Pons (tissue), 1 donor: ENCODE data around the gene KRT73.
A peak's percentile ranks its signal among the peaks of the same experiment; 100 is the strongest.

Experiments
- DNase-seq: peaks from one replicate; pipeline ENCODE4 v3.0.0-alpha.2; 2016; ENCODE audit warnings: low spot score

The KRT73 gene

DNA sequence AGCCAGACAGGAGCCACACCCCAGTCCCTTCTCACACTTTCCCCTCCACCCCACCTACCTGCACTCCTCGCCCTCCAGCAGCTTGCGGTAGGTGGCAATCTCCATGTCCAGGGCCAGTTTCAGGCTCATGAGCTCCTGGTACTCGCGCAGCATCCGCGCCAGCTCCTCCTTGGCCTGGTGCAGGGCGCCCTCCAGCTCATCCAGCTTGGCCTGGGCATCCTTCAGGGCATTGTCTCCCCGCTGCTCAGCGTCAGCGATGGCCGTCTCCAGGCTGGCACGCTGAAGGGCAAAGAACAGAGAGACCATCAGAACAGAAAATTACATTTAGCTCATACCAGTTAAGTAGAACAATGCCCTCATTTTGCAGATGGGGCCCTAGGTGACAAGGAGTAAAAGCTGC lies 50.2 kb downstream of the KRT73 start:
- peak; percentile 15 for DNase-seq

DNA sequence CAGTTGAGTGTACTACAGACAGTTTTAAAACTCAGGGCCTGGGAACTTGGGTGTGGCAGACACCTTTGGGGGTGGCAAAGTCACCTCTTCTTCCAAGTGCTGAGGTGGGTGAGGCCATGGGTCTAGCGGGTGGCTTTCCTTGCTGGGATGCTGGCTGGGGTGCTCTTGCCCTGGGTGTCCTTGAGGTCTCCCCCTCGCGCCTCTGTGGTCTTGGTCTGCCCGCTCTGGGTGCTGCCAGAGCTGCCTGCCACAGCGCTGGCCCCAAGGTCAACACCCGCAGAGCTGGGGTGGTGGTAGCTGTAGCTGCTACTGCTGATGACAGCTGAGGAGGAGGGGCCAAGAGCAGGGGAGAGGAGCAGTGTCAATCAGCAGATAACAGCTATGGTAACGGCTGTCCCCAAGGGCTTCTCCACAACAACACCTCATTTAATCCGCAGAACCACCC lies 51.5 kb downstream of the KRT73 start:
- DNase-seq = no peak

DNA sequence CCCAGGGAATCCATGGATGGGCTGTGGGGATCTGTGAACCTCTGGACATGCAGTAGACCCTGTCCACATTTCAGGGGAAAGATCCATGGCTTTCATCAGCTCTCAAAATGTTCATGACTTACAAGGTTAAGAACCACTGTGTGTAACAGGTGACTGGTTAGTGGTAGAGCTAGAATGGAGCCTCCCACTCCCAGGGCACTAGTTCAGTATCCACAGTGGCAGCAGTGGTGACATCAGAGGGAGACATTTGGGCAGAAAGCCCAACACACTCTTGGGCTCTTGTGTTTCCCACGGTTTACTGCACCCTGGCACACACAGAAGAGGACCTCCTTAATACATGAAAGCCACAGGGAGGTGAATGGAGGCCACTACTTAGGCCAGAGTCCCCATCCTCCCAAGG lies 53.8 kb downstream of the KRT73 start:
- DNase-seq = no peak

DNA sequence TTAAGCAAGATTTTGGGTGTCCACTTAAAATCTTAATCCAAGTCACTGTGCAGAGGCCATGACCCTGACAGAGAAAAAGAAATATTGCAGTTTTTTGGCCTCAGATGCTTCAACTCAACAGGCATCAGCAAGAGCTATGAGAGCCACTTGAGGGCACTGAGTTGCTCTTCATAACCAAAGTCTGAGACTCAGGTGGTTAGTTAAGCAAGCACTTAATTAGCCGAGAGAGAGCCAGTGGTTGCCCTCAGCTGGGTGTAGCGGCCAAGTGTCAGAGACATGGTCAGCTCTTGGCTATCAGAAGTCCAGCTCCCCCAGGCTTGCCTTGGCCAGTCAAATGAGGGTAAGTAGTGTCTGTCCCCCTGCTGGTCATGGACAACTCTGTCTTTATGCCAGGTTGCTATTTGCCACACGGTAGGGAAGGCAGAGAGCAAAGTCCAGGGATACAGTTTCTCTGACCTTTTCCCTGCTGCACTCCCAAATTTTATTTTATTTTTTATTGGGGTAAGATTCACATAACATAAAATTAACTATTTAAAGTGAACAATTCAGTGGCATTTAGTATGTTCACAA lies 56.4 kb downstream of the KRT73 start:
- no peak for DNase-seq

DNA sequence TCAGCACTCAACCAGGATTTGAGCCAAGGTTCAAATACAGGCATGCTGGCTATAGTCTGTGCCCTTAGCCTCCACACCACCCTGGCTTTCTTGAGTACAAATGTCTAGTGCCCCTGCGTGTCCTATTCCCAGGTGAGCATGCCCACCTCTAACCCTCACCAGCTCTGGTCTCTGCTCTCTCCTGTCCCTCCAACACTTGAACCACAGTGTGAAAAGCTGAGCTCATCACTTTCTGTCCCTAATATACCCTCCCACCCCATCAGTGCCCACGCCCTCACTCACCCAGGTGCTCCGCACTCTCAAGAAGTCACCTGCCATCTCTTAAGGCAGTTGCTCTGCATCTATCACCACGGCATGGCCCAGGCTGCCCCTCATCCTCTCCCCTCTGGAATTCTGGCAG lies 58.4 kb downstream of the KRT73 start:
- DNase-seq = no peak

DNA sequence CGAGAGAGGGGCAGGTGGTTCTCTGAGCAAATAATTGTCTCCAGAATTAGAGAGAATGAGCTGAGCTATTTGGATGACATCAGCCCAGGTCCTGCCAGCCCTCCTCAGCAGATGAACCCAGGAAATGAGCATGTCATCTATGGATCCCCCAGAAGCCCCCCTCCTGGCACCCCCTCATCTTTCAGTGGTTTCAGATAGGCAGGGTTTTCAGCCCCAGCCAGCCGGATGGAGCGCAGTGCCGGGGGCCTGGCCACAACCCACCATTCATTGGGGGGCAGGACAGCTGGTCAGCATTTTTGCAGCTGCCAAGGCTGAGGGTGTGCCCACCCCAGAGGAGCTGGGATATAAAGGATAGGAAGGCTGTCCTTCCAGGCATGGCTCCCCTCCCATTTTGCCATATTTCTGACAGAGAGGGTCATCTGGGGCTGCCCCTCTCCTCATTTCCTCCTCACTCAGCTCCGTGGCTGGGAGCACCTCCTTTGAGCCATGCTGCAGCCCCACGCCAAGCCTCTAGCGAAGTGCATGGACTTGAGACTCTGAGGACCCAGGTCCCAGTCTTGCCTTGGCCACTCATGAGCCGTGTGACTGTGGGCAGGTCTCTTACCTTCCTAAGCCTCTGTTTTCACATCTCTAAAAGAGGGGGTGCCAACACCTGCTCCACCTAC lies 59.4 kb downstream of the KRT73 start:
- DNase-seq = no peak
